GM10847 (cell line): ENCODE results near the gene WWC1.

Source experiments
- POLR2A ChIP-seq: IDR thresholded peaks from 2 replicates; pipeline ENCODE4 v1.6.1; 2011; ENCODE audit not compliant: insufficient read length; ENCODE audit errors: extremely low read depth

Gene WWC1

DNA sequence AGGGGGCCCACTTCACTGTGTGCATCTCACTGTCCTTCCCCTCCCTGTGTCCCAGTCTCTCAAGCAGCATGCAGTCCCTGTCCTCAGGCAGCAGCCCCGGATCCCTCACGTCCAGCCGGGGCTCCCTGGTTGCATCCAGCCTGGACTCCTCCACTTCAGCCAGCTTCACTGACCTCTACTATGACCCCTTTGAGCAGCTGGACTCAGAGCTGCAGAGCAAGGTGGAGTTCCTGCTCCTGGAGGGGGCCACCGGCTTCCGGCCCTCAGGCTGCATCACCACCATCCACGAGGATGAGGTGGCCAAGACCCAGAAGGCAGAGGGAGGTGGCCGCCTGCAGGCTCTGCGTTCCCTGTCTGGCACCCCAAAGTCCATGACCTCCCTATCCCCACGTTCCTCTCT lies 132.0 kb downstream of the WWC1 start:
- TF ChIP-seq POLR2A: no peak

DNA sequence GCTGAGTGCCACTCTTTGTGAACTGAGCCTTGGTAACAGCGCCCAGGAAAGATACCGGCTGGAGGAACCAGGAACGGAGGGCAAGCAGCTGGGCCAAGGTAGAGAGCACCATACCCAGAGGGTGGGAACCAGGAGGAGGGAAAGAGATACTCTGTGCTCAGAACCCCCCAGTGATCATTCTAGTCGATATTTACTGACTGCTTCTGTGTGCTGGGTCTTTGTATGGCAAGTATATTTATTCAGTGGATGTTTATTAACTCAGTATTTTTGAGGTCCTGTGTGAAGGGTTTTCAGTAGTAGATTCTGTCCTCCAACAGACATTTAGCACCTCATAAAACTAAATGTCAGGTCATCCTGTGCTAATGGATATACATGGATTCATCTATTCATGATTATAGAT lies 132.5 kb downstream of the WWC1 start:
- TF ChIP-seq POLR2A: no peak

DNA sequence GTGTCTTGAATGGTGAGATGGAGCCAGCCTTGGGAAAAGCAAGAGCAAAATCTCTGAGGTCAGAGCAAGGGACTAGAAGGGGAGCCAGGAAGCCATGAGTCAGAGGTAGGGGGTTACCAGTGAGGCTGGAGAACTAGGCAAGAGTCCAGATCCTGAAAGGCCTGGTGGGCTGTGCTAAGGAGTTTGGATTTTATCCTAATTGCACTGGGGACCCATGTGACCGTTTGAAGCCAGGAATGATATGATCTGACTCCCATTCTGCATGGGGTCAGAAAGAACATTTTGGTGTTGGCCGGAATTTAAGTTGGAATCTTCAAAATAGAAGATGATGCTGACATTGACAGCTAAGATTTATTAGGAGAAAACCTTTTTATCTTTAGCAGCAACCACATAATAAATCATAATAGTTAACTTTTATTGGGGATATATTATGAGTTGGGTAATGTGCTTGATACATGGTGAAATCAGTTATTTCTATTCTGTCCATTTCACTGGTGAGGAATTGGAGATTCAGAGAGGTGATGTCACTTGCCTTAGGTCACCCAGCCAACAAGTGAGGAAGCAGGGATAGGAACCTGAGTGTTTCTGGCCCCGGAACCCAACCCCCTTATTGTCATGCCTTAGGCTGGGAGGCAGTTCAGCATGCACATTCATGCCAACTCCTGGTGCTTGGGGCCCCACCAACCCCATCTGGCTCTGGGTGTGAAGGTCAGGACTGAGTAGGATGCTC lies 133.3 kb downstream of the WWC1 start:
- no peak for TF ChIP-seq POLR2A

DNA sequence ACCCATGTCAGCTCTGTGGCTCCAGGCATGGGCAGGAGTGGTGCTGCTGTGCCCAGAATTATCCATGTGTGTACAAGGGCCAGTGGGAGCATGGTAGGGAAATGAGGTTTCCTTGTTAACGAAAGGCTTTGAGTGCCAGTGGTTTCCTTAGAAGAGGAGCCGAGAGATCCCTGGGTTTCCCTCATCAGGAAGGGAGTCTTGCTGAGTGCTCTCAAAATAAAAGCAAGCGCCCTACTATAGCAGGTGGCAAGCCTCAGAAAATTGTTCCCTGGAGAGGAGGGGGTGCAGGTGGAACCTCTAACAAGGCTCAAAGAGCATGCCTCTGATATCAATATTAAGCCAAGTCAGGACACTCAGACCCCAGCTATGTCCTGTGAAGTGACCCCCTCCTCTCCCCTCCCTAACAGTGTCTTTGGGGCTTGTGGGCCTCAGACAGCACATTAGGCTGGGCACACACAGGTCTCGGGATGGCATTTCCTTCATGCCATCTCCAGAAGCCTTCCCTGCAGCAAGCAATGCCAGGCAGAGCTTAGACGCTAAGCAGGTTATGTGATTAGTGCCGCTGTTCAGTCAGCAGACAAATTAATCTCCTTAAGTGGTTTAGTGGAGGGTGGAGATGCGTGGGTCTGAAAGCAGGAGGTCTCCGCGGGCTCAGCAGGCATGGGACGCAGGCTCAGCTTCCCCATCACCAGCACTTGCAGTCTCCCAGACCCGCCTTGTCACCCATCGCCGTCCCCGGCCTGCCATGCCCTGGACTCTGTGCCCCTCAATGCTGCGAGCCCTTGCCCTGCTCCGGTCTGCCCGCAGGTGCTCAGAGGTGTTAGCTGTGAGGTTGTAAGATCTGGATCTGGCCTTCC lies 134.8 kb downstream of the WWC1 start:
- TF ChIP-seq POLR2A: no peak

DNA sequence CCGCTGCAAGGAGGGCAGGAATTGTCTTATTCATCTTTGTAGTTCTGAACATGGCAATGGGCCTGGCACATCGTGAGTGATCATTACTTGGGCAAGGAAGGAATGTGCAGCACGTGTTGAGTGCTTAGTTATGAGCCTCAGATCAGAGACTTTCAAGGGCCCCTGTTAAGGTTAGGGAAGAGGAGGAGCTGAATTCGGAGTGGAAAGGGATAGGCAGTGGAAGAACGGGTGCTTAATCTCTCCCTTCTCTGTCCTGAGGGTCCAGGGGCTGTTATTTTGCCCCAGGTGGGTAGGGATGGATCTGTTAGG lies 135.4 kb downstream of the WWC1 start:
- TF ChIP-seq POLR2A: no peak

DNA sequence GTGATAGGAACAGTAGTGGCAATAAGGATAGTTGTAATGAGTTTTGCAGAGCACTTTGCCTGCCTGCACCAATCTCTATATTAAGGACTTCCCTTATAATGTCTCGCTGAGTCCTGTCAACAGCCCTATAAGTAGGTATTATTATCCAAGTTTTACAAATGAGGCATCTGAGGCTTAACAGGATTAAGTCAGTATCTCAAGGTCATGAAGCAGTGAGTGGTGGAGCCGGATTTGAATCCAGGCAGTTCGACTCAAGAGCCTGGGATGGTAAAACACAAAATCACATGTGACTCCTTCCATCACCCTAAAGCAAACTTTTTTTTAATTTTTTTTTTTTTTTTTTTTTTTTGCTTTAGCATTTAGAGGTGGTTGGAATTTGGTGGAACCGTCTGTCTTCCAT lies 135.8 kb downstream of the WWC1 start:
- TF ChIP-seq POLR2A: no peak

DNA sequence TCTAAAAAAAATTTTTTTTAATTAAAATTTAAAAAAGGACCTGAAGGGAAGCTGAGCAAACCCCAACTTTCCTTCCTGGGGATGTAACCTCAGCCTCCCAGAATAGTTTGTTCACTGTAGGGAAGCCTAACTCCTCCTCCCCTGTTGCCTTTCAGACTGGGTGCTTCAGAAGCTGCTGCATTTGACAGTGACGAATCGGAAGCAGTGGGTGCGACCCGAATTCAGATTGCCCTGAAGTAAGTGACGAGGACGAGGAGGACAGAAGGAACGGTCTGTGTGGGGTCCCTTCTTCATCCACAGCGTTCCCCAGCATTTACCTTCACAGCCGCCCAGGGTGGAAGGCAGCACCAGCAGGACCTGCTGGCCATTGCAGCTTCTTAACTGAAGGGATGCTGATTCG lies 137.1 kb downstream of the WWC1 start:
- no peak for TF ChIP-seq POLR2A

DNA sequence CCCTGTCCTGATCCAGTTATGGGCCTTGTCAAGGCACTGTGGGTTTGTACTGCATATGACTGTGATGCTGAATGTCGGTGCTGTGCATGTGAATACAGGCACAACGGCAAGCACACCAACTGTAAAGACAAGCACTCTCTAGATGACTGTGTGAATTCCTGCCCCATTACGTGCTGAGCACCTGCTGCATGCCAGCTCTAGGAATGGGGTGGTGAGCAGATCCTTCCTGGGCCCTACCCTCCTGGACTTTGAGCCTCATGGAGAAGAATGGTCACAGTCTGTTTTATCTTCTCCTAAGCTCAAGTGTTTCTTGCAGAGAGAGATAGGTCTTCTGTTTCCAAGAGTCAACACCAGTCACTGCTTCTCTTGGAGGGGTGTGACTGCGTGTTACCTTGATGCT lies 138.9 kb downstream of the WWC1 start:
- no peak for TF ChIP-seq POLR2A

DNA sequence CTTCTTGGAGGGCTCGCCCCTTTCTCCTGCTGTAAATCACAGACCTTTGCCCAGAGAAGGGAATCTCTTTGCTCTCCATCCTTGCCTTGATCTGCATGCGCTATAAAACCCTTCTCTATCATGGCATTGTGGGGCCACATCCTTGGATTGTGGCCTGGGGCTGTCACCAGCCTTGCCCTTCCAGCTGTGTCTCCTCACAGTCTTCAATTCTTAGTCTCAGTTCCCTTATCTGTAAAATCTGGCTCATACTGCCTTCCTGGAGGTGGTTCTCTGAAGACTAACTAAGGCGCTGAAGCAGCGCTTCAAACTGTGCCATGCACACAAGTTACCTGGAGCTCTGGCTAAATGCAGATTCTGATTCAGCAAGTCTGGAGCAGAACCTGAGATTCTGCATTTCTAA lies 141.5 kb downstream of the WWC1 start:
- no peak for TF ChIP-seq POLR2A

DNA sequence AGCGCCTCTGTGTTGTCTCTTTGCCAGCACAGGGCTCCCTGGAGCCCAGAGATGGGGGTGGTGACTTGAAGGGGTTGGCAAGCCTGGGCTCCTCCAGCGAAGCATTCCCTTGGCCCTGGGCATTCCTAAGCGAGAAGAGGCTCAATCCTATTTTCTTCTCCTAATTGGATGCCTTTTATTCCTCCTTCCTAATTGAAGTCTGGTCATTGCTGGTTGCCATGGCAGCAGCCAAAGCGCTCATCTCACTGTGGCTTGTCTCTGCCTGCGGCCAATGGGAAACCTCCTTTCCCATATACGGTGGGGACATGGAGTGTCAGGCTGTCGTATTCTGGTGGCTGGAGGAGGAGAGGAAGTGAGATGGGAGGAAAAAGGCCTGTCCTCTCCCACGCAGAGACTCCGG lies 142.6 kb downstream of the WWC1 start:
- no peak for TF ChIP-seq POLR2A

DNA sequence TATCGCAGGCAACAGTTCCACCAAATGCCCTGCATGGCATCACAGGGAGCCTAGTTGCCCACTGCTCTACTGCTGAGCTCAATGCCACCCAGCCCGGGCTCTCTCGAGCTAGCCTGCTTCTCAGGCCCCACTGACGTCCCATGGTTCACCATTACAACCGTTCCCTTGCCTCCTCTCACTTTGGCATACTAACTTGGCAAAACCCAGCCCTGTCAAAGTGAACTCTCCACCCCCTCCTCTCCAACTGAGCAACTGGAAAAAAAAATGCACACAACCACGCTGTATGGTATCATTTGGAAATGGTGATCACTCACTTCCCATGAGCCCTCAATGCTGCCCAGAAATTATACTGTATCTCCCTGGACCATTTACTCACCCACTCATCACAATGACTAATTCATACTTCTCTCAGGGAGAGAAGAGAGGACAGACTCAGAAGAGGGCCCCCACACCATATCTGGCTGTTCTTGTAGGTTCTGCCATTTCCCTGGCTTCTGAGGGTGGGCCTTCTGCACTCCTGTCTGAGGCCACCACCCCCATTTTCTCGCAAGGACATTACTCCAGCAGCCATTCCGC lies 143.4 kb downstream of the WWC1 start:
- no peak for TF ChIP-seq POLR2A

DNA sequence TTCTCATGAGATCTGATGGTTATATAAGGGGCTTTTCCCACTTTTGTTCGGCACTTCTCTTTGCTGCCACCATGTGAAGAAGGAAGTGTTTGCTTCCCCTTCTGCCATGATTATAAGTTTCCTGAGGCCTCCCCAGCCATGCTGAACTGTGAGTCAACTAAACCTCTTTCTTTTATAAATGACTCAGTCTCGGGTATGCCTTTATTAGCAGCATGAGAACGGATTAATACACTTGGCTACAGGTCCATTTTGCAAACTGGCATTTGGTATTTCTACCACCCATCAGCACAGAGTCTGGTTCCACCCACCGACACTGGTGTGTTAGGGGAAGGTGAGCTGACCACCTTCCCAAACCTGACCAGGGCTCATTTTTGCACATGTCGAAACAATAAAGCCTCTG lies 146.9 kb downstream of the WWC1 start:
- no peak for TF ChIP-seq POLR2A

DNA sequence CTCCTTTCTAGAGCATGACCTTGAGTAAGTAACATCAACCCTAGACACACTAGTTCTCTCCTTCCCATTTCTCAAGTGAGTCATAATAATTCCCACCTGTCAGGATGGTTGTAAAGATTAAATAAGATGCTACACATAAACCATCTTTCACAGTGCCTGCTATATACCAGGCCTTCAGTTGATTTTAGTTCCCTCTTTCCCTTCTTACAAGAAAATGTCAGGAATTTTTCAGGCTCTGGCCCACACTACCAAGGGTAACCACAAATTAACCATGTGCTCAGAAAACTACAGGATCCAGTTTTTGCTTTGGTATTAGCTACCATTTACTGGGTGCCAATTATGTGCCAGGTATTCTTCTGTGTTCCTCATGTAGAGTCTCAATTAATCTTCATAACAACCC lies 152.1 kb downstream of the WWC1 start:
- no peak for TF ChIP-seq POLR2A

DNA sequence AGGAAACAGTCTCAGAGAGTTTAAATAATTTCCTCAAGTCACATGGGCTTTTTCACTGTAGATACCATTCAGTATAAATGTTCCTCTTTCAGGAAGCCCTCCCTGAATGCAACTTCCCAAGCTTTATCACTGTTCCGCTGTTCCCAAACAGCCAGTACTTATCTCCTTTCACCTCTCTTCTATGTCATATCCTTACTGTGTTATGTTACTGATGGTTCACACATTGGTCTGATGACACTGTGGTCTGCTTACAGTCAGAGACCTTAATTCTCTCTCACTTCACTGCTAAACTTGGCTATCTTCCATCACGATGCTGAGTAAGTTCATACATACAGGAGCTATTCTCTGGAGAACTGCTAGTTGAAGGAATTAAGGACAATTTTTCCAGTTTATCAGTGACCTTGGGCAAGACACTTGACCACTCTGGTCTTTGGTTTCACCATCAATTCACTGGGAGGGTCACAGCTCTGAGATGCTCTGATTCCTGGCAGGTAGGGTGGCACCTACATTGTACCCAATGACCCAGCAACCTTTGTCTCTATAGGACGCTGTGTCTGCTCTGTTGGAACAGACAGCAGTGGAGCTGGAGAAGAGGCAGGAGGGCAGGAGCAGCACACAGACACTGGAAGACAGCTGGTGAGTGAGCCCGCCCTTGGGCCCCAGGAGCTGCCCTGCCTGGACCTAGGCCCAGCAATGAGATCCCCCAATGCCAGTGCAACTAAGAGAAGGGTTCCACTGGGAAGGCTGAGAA lies 152.7 kb downstream of the WWC1 start:
- TF ChIP-seq POLR2A: no peak

DNA sequence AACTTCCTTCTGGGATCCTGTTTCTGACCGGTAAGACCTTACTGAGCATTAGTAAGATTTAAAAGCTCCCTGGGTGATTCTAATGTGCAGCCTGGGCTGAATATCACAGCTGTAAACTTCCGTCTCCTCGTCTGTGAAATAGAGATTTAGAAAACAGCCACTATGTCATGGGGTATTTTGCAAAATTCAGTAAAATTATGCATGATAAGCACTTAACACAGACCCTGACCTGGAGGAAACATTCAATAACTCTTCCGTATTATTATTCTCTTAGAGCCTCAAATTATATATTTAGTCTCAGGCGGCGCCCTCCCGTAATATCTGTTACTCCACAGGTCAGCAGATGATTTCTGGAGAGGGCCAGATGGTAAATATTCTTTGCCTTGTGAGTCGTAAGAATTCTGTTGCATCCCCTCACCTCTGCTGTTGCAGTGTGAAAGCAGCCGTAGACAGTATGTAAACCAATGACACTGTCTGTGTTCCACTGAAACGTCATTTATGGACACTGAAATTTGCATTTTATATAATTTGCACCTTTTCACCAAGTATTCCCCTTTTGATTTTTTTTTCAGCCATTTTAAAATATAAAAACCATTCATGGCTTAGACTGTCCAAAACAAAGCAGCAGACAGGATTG lies 155.7 kb downstream of the WWC1 start:
- no peak for TF ChIP-seq POLR2A
